SK-N-MC (cell line): ENCODE measurements around the gene AXIN1.
A peak's percentile ranks its signal among the peaks of the same experiment; 100 is the strongest.

Source experiments
- DNase-seq: peaks from one replicate; pipeline ENCODE4 v3.0.0-alpha.2; 2011; ENCODE audit warnings: low read depth, low spot score
- H3K27ac ChIP-seq: fragments of 200-600 bp; sonication (generic); 2 replicates; pipeline ENCODE4 v1.5.1; 2016; ENCODE audit warnings: mixed run types
- H3K36me3 ChIP-seq: fragments of 200-600 bp; sonication (generic); 2 replicates; pipeline ENCODE4 v1.6.1; 2017; ENCODE audit warnings: antibody characterized with exemption, low read length, mixed read lengths; ENCODE audit not compliant: insufficient read depth
- H3K4me3 ChIP-seq: fragments of 200-600 bp; sonication (generic); 2 replicates; pipeline ENCODE4 v1.5.1; 2016
- H3K9ac ChIP-seq: fragments of 200-600 bp; sonication (generic); 2 replicates; pipeline ENCODE4 v1.8.0; 2017; ENCODE audit warnings: mixed run types, mixed read lengths; ENCODE audit not compliant: insufficient read length
- H3K9me3 ChIP-seq: fragments of 200-600 bp; sonication (generic); 2 replicates; pipeline ENCODE4 v1.6.1; 2017; ENCODE audit warnings: low read depth, mild to moderate bottlenecking, antibody characterized with exemption, low read length, moderate library complexity, mixed read lengths
- EZH2 ChIP-seq: fragments of 200-600 bp; sonication (generic); IDR thresholded peaks from one replicate; pipeline ENCODE4 v1.6.1; 2017; ENCODE audit warnings: antibody characterized with exemption
- FOXP2 ChIP-seq: optimal IDR thresholded peaks from 2 replicates; pipeline ENCODE3; 2011; ENCODE audit warnings: mild to moderate bottlenecking, moderate library complexity; ENCODE audit not compliant: insufficient read depth; ENCODE audit errors: extremely low read length, control extremely low read depth
- POLR2AphosphoS5 ChIP-seq: IDR thresholded peaks from 2 replicates; pipeline ENCODE4 v1.6.1; 2012; ENCODE audit warnings: mild to moderate bottlenecking, low read depth, low read length, borderline replicate concordance

AXIN1 gene

GRCh38 chr16:330741-331140 is 21.8 kb downstream of the AXIN1 start:
- H3K27ac ChIP-seq = no peak overlapping the region
- DNase-seq = no peak
- no peaks in the 10 kb centered on the region for H3K9me3 ChIP-seq
- H3K4me3 ChIP-seq = no peak overlapping the region
- TF ChIP-seq FOXP2 = no peak
- TF ChIP-seq EZH2 = no peak
- TF ChIP-seq POLR2AphosphoS5 = no peak
- H3K9ac ChIP-seq = no peak overlapping the region
- H3K36me3 ChIP-seq = no peaks in the 10 kb centered on the region

- Histone ChIP-seq H3K9ac (no peak overlapping the region), H3K27ac (no peak overlapping the region)
- DNase-seq = no peak
Observed at GRCh38 chr16:325375-326145, 27.0 kb downstream of the AXIN1 start.

DNA sequence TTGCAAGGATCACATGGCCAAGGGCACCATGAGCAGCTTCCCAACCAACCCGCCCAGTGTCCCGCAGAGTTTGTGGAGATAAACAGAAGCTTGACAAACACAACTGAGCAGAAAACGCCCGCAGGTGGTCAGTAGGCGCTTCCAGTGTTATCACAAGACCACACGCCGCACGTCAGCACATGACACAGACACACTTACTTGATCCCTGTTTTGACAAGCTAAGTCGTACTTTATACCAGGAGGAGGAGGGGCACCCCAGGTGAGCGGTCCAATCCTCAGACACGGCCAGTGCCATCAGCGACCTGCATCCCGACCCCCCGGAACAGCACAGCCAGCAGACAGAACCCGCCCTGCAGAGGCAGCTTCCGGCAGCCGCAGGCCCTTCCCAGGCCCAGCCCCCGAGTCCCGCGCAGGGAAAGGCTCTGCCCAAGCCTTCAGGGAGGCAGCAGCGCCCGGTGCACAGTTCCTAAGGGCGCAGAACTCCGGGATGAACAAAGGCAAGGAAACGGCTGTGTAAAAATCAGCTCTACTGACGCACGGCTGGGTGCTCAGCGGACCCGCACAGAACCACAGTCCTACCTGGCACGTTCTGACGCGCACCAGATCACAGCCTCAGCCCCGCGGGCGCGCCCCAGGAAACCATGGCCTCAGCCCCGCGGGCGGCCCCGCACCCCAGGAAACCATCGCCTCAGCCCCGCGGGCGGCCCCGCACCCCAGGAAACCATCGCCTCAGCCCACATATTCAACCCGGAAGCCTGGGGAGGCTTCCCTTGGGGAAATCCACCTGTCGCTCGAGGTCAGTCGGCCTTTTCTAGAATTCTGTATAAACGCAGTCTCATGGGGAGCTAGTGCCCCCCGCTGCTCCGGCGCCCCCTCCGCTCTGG is 27.8 kb downstream of the AXIN1 start:
- H3K4me3 ChIP-seq = peak overlapping the region; percentile 68
- no peak overlapping the region for H3K9ac ChIP-seq
- DNase-seq = no peak
- H3K27ac ChIP-seq = no peak overlapping the region
- H3K36me3 ChIP-seq = no peaks in the 10 kb centered on the region
- no peak for TF ChIP-seq POLR2AphosphoS5
- no peak for TF ChIP-seq EZH2
- no peak for TF ChIP-seq FOXP2
- H3K9me3 ChIP-seq = no peaks in the 10 kb centered on the region

More at GRCh38 chr16:325375-326145, 27.0 kb downstream of the AXIN1 start:
- TF ChIP-seq POLR2AphosphoS5 (no peak), EZH2 (no peak), FOXP2 (no peak)
- Histone ChIP-seq H3K4me3 (peak overlapping the region; percentile 68), H3K9me3 (no peaks in the 10 kb centered on the region), H3K36me3 (no peaks in the 10 kb centered on the region)

DNA sequence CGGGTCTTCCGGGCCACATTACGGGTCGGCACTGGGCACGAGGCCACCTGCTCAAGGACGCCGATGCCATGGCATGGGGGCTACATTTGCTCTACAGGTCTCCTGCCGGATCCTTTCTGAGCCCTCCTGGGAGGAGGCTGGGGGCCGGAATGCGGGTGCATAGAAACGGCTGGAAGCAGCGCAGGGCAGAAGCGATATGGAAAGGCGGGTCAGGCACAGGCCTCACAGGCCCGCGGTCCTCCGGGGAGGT is 28.4 kb downstream of the AXIN1 start:
- Histone ChIP-seq H3K9ac (no peak overlapping the region), H3K4me3 (no peak overlapping the region), H3K9me3 (no peaks in the 10 kb centered on the region), H3K36me3 (no peaks in the 10 kb centered on the region), H3K27ac (no peak overlapping the region)
- TF ChIP-seq EZH2 (no peak), FOXP2 (no peak), POLR2AphosphoS5 (no peak)
- DNase-seq = no peak

GRCh38 chr16:322476-323143 is 29.9 kb downstream of the AXIN1 start:
- Histone ChIP-seq H3K36me3 (no peaks in the 10 kb centered on the region), H3K9me3 (no peaks in the 10 kb centered on the region), H3K27ac (no peak overlapping the region), H3K4me3 (no peak overlapping the region), H3K9ac (no peak overlapping the region)
- DNase-seq = no peak
- TF ChIP-seq EZH2 (no peak), FOXP2 (no peak), POLR2AphosphoS5 (no peak)

- no peak overlapping the region for H3K9ac ChIP-seq
- H3K36me3 ChIP-seq = no peaks in the 10 kb centered on the region
- no peak for TF ChIP-seq FOXP2
- TF ChIP-seq EZH2 = no peak
- no peak for TF ChIP-seq POLR2AphosphoS5
Observed at GRCh38 chr16:321532-321931, 31.0 kb downstream of the AXIN1 start.

GRCh38 chr16:320206-320605 is 32.3 kb downstream of the AXIN1 start:
- Histone ChIP-seq H3K4me3 (no peak overlapping the region), H3K27ac (no peak overlapping the region), H3K9ac (no peak overlapping the region), H3K9me3 (no peaks in the 10 kb centered on the region), H3K36me3 (no peaks in the 10 kb centered on the region)
- TF ChIP-seq POLR2AphosphoS5 (no peak), EZH2 (no peak), FOXP2 (no peak)
- no peak for DNase-seq

More at GRCh38 chr16:321532-321931, 31.0 kb downstream of the AXIN1 start:
- Histone ChIP-seq H3K9me3 (no peaks in the 10 kb centered on the region), H3K4me3 (no peak overlapping the region), H3K27ac (no peak overlapping the region)
- DNase-seq = no peak

DNA sequence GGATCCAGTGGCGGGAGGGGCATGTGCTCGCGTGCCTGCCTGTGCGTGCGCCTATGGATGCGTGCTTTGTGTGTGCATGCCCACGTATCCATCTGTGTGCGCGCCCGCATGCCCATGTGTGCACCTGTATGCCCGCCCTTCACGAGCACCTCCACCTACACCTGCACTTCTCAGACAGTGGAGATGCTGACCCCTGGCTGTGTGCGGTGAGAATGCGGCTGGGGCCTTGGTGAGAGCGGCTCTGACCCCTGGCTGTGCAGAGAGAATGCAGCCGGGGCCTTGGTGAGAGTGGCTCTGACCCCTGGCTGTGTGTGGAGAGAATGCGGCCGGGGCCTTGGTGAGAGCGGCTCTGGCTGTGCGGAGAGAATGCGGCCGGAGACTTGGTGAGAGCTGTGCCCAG is 33.9 kb downstream of the AXIN1 start:
- Histone ChIP-seq H3K36me3 (no peaks in the 10 kb centered on the region), H3K9ac (no peak overlapping the region), H3K4me3 (no peak overlapping the region), H3K9me3 (no peaks in the 10 kb centered on the region), H3K27ac (no peak overlapping the region)
- DNase-seq = no peak
- TF ChIP-seq FOXP2 = no peak
- no peak for TF ChIP-seq POLR2AphosphoS5
- TF ChIP-seq EZH2 = no peak
